HepG2 (cell line): Measurements from ENCODE around the gene FGGY. TPM values are rescaled to one million over a fixed set of nuclear protein-coding genes. Genes with fewer than 3 reads are reported as not detected.
"Not testable (repeated sequence)": the region's sequence is repeated elsewhere in the genome, so short reads cannot be mapped to it uniquely, and the experiment has no call there.

Source experiments
- ATAC-seq: fragments of 200-7000 bp; cut with Tn5 transposase; 3 replicates; pipeline ENCODE4 v1.9.1; 2020; ENCODE audit warnings: mild to moderate bottlenecking, moderate library complexity
- BruUV-seq: library from RNA; stranded (reverse); fragments of 400-500 nt; replicated peaks from 2 replicates; lab custom pipeline; 2021; lab: Mats Ljungman, UMichigan
- CTCF ChIA-PET: fragments of 300-600 bp; formaldehyde crosslinking; extraction: SDS; loops from one replicate; lab custom pipeline; 2021; ENCODE audit warnings: low total read pairs, inconsistent platforms, low intra/inter-chr PET ratio; lab: Yijun Ruan, JAX
- POLR2A ChIA-PET: fragments of 350-600 bp; sonication (Branson Sonifier 250); formaldehyde crosslinking; loops from one replicate; lab custom pipeline; 2020; ENCODE audit warnings: antibody characterized with exemption, inconsistent platforms; lab: Yijun Ruan, JAX
- DNase-seq: peaks from one replicate; pipeline ENCODE4 v3.0.0-alpha.2; 2015; ENCODE audit warnings: low spot score
- FAIRE-seq: peaks from 3 replicates; lab custom pipeline; 2011; peaks lifted over from hg19 to GRCh38; lab: Jason Lieb, UNC
- H2AFZ ChIP-seq: one replicate; pipeline ENCODE4 v1.6.1; 2011; ENCODE audit warnings: low read length, inconsistent platforms
- H3K27ac ChIP-seq: fragments of 300-600 bp; 3 replicates; pipeline ENCODE4 v1.8.0; 2011; ENCODE audit warnings: mixed run types, mild to moderate bottlenecking, mixed read lengths, low read length, inconsistent platforms; ENCODE audit not compliant: insufficient read depth; ENCODE audit errors: extremely low read length
- H3K27me3 ChIP-seq, 2 experiments: fragments of 200-600 bp in 1 of 2; 2 replicates in 1 of 2; 3 replicates in 1 of 2; pipeline versions ENCODE4 v1.6.0 to v1.8.0; 2011; ENCODE audit warnings: low read length in 2 of 2, mild to moderate bottlenecking in 2 of 2, moderate library complexity in 2 of 2, inconsistent platforms in 1 of 2; ENCODE audit not compliant: insufficient read depth in 2 of 2, control insufficient read depth in 1 of 2
- H3K36me3 ChIP-seq, 2 experiments: fragments of 200-600 bp in 1 of 2; replicated peaks in 1 of 2; 2 replicates in 1 of 2; 3 replicates in 1 of 2; pipeline versions ENCODE4 v1.5.1 to v1.8.0; 2011; ENCODE audit warnings: low read length in 2 of 2, inconsistent platforms in 1 of 2; ENCODE audit not compliant: insufficient read depth in 2 of 2, control insufficient read depth in 1 of 2
- H3K4me1 ChIP-seq: 2 replicates; pipeline ENCODE4 v1.5.1; 2012; ENCODE audit warnings: low read length, inconsistent platforms; ENCODE audit not compliant: insufficient read depth
- H3K4me2 ChIP-seq: 2 replicates; pipeline ENCODE4 v1.6.0; 2011; ENCODE audit warnings: low read depth, low read length, inconsistent platforms
- H3K4me3 ChIP-seq, 3 experiments: fragments of 200-600 bp in 1 of 3; sonication (generic), shearing (Covaris generic) in 1 of 3; replicated peaks in 1 of 3; 2 replicates each; pipeline ENCODE4 v1.5.1; 2011 to 2016; ENCODE audit warnings: low read length in 3 of 3, inconsistent platforms in 2 of 3, low read depth in 2 of 3, mild to moderate bottlenecking in 2 of 3, control low read depth in 1 of 3, mixed read lengths in 1 of 3; ENCODE audit not compliant: insufficient read depth in 1 of 3
- H3K79me2 ChIP-seq: one replicate; pipeline ENCODE4 v1.6.1; 2011; ENCODE audit warnings: low read length, inconsistent platforms; ENCODE audit not compliant: insufficient read depth
- H3K9ac ChIP-seq: 2 replicates; pipeline ENCODE4 v1.6.0; 2011; ENCODE audit warnings: mild to moderate bottlenecking, low read depth, low read length, inconsistent platforms; ENCODE audit not compliant: insufficient read depth
- H3K9me3 ChIP-seq: 2 replicates; pipeline ENCODE4 v1.5.1; 2012; ENCODE audit warnings: mild to moderate bottlenecking, low read length
- H4K20me1 ChIP-seq: 2 replicates; pipeline ENCODE4 v1.6.0; 2011; ENCODE audit warnings: inconsistent platforms, mild to moderate bottlenecking, low read length, moderate library complexity; ENCODE audit not compliant: insufficient read depth
- HOXA9 ChIP-seq: sonication (generic); formaldehyde crosslinking; IDR thresholded peaks from 2 replicates; pipeline ENCODE4 v1.8.1; 2022; ENCODE audit warnings: missing genetic modification reagents, mild to moderate bottlenecking, moderate library complexity, borderline replicate concordance
- KLF6 ChIP-seq: IDR thresholded peaks from 2 replicates; pipeline ENCODE4 v1.8.0; 2016; ENCODE audit warnings: missing biosample characterization, missing genetic modification reagents
- NCOA1 ChIP-seq: sonication (generic); formaldehyde crosslinking; IDR thresholded peaks from 2 replicates; pipeline ENCODE4 v1.9.0; 2021; ENCODE audit warnings: missing genetic modification reagents
- SPEN ChIP-seq: sonication (generic); formaldehyde crosslinking; IDR thresholded peaks from 2 replicates; pipeline ENCODE4 v1.5.1; 2020; ENCODE audit warnings: low read depth, mild to moderate bottlenecking, missing genetic modification reagents
- STAT5B ChIP-seq: sonication (generic); formaldehyde crosslinking; IDR thresholded peaks from 2 replicates; pipeline ENCODE4 v1.4.0; 2020; ENCODE audit warnings: missing genetic modification reagents
- TGIF2 ChIP-seq: IDR thresholded peaks from 2 replicates; pipeline ENCODE4 v1.6.1; 2016; ENCODE audit warnings: control low read depth, missing compliant biosample characterization
- ZNF121 ChIP-seq: sonication (generic); formaldehyde crosslinking; IDR thresholded peaks from 2 replicates; pipeline ENCODE4 v1.5.0; 2020; ENCODE audit warnings: mild to moderate bottlenecking, missing genetic modification reagents
- WGBS: methylation state at CpG from one replicate; pipeline ENCODE4 v1.1.6; 2017; ENCODE audit warnings: low lambda C conversion rate; 5-methylcytosine and 5-hydroxymethylcytosine counted together
- in situ Hi-C: cut with HindIII; loops from 2 replicates; pipeline ENCODE4 v1.10.0; 2017; ENCODE audit warnings: low pct_unique_long_range_greater_than_20kb; ENCODE audit not compliant: extremely low pct_ligation_motif_present
- intact Hi-C: fragments of 100-400 bp; cut with micrococcal nuclease; formaldehyde crosslinking; loops from one replicate; pipeline ENCODE4 v1.10.0; 2022; ENCODE audit not compliant: unreplicated experiment
- polyA plus RNA-seq, 8 experiments: library from polyadenylated mRNA; depleted of rRNA in 3 of 8; stranded (reverse) in 7 of 8; unstranded in 1 of 8; fragments of >200 nt; fragmentation: Illumina TruSeq in 4 of 8; extraction: Trizol in 4 of 8; gene quantifications; 2 replicates each; pipeline versions ENCODE4 v1.2.1 to v1.2.3, GENCODE V29; 2011 to 2016; ENCODE audit warnings: low read depth in 4 of 8, missing spikeins in 1 of 8, mixed read lengths in 1 of 8; ENCODE audit not compliant: insufficient read depth in 1 of 8
- total RNA-seq, 5 experiments: library from RNA; depleted of rRNA; stranded (reverse); fragments of >200 nt; fragmentation: Illumina TruSeq; extraction: Trizol; gene quantifications; 2 replicates each; pipeline ENCODE4 v1.2.3, GENCODE V29; 2016; ENCODE audit warnings: low read depth in 1 of 5
- TF ChIP-seq, protein P1 (sequence below): sonication (generic); formaldehyde crosslinking; conservative IDR thresholded peaks from 2 replicates; pipeline ENCODE4 v1.8.0; 2022; ENCODE audit warnings: low read depth, missing genetic modification reagents

Gene FGGY
- total and polyA plus RNA-seq, 2 of the 13 experiments (the other 11 are each of a cell fraction or from before 2014, with no cell fraction given): 15.7 to 27.5 TPM

DNA sequence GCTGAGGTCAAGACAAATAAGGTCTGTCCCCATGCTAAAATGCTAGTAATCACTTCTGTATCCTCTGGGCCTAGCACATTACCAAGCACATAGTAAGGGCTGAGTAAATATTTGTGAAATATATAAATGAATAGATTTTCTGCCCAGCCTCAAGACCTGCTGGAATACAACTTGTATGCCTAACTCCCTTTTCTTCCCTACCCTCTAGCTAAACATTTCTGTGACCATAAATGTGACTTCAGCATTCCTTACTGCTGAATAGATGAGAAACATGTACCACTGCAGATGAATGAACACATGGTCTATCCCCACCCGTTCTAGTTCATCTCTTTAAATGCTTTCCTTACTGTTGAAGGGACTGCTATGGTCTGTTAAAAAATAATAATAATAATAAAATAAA lies 308.9 kb downstream of the FGGY start:
- H3K9me3 ChIP-seq: no peaks in the 10 kb centered on the region
- ATAC-seq: no peak
- in situ Hi-C loops (no loop called here), intact Hi-C loops (no loop called here)
- H4K20me1 ChIP-seq: no peaks in the 10 kb centered on the region
- H3K4me3 ChIP-seq: no peak overlapping the region
- CTCF ChIA-PET: no interaction called here
- H3K27ac ChIP-seq: no peak overlapping the region
- POLR2A ChIA-PET: no interaction called here
- no peak for DNase-seq
- 0 out of 5 replicates have a peak, but pooled peaks cover 0 to 3% of the 10 kb centered on the region in 2 experiments for H3K36me3 ChIP-seq
- 0% methylated on average over 1 of the region's 1 CpG for WGBS
- no peak overlapping the region for H3K4me2 ChIP-seq
- no TSS peak for BruUV-seq
- H3K27me3 ChIP-seq: no peaks in the 10 kb centered on the region
- H3K79me2 ChIP-seq: peaks cover 2% of the 10 kb centered on the region
- TF ChIP-seq KLF6 (no peak), ZNF121 (no peak)
- TF ChIP-seq, all 625 proteins: peak for 0
- Histone ChIP-seq H2AFZ (no peak overlapping the region), H3K4me1 (no peaks in the 10 kb centered on the region), H3K9ac (no peak overlapping the region)
- FAIRE-seq: no peak

GRCh38 chr1:59609245-59609644 lies 312.4 kb downstream of the FGGY start:
- H3K4me2 ChIP-seq: no peak overlapping the region
- FAIRE-seq (no peak), ATAC-seq (no peak), DNase-seq (no peak)
- ChIA-PET CTCF (no interaction called here), POLR2A (no interaction called here)
- no peak overlapping the region for H3K4me3 ChIP-seq
- no peaks in the 10 kb centered on the region for H4K20me1 ChIP-seq
- H3K4me1 ChIP-seq: no peaks in the 10 kb centered on the region
- 0 out of 5 replicates have a peak, but pooled peaks cover 0 to 3% of the 10 kb centered on the region in 2 experiments for H3K36me3 ChIP-seq
- intact Hi-C loops: no loop called here
- H3K79me2 ChIP-seq: peaks cover 2% of the 10 kb centered on the region
- 88% methylated on average over 1 of the region's 1 CpG for WGBS
- H3K27me3 ChIP-seq: no peaks in the 10 kb centered on the region
- no TSS peak for BruUV-seq
- no peak overlapping the region for H2AFZ ChIP-seq
- in situ Hi-C loops: no loop called here
- no peak overlapping the region for H3K27ac ChIP-seq
- H3K9ac ChIP-seq: no peak overlapping the region
- TF ChIP-seq HOXA9 (no peak), SPEN (CRISPR knock-in tag) (no peak), STAT5B (CRISPR knock-in tag) (no peak), TGIF2 (no peak), NCOA1 (CRISPR knock-in tag) (no peak)
- TF ChIP-seq, protein P1, sequence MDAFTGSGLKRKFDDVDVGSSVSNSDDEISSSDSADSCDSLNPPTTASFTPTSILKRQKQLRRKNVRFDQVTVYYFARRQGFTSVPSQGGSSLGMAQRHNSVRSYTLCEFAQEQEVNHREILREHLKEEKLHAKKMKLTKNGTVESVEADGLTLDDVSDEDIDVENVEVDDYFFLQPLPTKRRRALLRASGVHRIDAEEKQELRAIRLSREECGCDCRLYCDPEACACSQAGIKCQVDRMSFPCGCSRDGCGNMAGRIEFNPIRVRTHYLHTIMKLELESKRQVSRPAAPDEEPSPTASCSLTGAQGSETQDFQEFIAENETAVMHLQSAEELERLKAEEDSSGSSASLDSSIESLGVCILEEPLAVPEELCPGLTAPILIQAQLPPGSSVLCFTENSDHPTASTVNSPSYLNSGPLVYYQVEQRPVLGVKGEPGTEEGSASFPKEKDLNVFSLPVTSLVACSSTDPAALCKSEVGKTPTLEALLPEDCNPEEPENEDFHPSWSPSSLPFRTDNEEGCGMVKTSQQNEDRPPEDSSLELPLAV: no peak
- no peaks in the 10 kb centered on the region for H3K9me3 ChIP-seq

DNA sequence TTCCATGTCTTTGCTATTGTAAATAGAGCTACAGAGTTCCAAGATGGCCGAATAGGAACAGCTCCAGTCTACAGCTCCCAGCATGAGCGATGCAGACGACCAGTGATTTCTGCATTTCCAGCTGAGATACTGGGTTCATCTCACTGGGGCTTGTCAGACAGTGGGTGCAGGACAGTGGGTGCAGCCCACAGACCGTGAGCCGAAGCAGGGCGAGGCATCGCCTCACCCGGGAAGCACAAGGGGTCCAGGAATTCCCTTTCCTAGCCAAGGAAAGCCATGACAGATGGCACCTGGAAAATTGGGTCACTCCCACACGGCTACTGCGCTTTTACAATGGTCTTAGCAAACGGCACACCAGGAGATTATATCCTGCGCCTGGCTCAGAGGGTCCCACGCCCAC lies 313.6 kb downstream of the FGGY start:
- POLR2A ChIA-PET, BruUV-seq: not testable (repeated sequence)

More for the DNA sequence above, 313.6 kb downstream of the FGGY start:
- H3K4me2 ChIP-seq, H2AFZ ChIP-seq, H3K9ac ChIP-seq, intact Hi-C loops, H4K20me1 ChIP-seq, H3K4me3 ChIP-seq, H3K27ac ChIP-seq, DNase-seq, H3K27me3 ChIP-seq, ATAC-seq, H3K79me2 ChIP-seq, CTCF ChIA-PET, FAIRE-seq, H3K4me1 ChIP-seq, H3K9me3 ChIP-seq, in situ Hi-C loops, H3K36me3 ChIP-seq: not testable (repeated sequence)
- 96% methylated on average over 11 of the region's 13 CpGs for WGBS
